HUES48 (cell line): Measurements from ENCODE around the gene LRWD1.

Experiments used
- H3K27ac ChIP-seq: one replicate; pipeline ENCODE4 v1.7.0; 2013; ENCODE audit warnings: low read depth, low read length, inconsistent platforms
- H3K27me3 ChIP-seq: 2 replicates; pipeline ENCODE4 v1.6.1; 2013; ENCODE audit warnings: mild to moderate bottlenecking, low read length; ENCODE audit not compliant: control insufficient read depth, insufficient read depth
- H3K36me3 ChIP-seq: 2 replicates; pipeline ENCODE4 v1.6.1; 2013; ENCODE audit warnings: low read length; ENCODE audit not compliant: control insufficient read depth, insufficient read depth
- H3K4me1 ChIP-seq: 2 replicates; pipeline ENCODE4 v1.6.1; 2013; ENCODE audit warnings: mild to moderate bottlenecking, low read length; ENCODE audit not compliant: control insufficient read depth, insufficient read depth
- H3K4me3 ChIP-seq: 2 replicates; pipeline ENCODE4 v1.5.1; 2013; ENCODE audit warnings: mild to moderate bottlenecking, low read depth, low read length
- H3K9ac ChIP-seq: 2 replicates; pipeline ENCODE4 v1.6.1; 2013; ENCODE audit warnings: mild to moderate bottlenecking, low read depth, low read length, moderate library complexity
- H3K9me3 ChIP-seq: 2 replicates; pipeline ENCODE4 v1.6.1; 2013; ENCODE audit warnings: low read length; ENCODE audit not compliant: control insufficient read depth, insufficient read depth

The LRWD1 gene

DNA sequence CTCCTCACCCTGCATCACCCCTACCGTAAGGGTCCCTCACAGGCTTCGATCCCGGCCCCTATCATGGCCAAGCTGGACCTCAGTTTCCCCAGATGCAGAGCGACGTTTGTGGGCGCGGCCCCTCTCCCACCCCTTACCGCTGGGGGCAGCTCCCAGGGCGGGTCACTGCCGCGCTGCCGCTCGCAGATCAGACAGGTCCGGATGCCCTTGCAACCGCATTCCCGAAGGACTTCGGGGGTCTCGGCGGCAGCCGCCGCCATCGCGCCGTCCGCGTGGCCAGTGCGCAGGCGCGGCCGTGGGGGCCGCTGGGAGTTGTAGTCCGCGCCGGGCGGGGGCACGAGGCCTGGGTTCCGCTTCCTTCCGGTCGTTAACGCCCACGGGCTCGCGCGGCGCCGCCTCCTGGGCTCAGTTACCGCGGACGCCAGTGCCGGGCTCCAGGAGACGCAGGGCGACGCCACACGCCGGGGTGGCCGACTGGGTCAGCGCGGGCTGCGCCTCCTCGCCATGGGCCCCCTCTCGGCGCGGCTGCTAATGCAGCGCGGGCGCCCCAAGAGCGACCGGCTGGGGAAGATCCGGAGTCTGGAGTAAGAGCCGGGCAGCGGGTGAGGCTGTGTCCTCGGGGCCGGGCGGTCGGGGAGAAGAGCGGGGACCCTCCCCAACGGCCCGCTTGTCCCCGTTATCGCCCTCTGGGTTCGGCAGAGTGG, at the start of gene LRWD1, which contains the start of gene ALKBH4:
TSS of gene LRWD1 (plus strand) at position 408 of the 704 bp plus-strand sequence. CDS start at position 505, 97 bp downstream.
TSS of gene ALKBH4 (minus strand) at position 287 of the 704 bp plus-strand sequence. CDS start at position 260, 27 bp downstream.
- Histone ChIP-seq H3K4me1 (no peaks in the 10 kb centered on the region), H3K4me3 (peak within 1 kb of the TSS; percentile 84), H3K27ac (peak within 1 kb of the TSS; percentile 55), H3K36me3 (peaks cover 27% of the 10 kb centered on the region), H3K9ac (peak within 1 kb of the TSS; percentile 64), H3K27me3 (no peaks in the 10 kb centered on the region), H3K9me3 (no peaks in the 10 kb centered on the region)

- Histone ChIP-seq H3K9me3 (no peaks in the 10 kb centered on the region), H3K4me3 (no peak overlapping the region), H3K36me3 (peaks cover 66% of the 10 kb centered on the region), H3K27ac (no peak overlapping the region), H3K9ac (no peak overlapping the region), H3K4me1 (no peaks in the 10 kb centered on the region), H3K27me3 (no peaks in the 10 kb centered on the region)
These were observed 49.0 kb upstream of the LRWD1 start for GRCh38 chr7:102415685-102416225.

- no peaks in the 10 kb centered on the region for H3K27me3 ChIP-seq
- H3K9me3 ChIP-seq, result no peaks in the 10 kb centered on the region
- H3K4me3 ChIP-seq, result no peak overlapping the region
- H3K4me1 ChIP-seq, result no peaks in the 10 kb centered on the region
- H3K9ac ChIP-seq, result no peak overlapping the region
- H3K36me3 ChIP-seq, result peaks cover 66% of the 10 kb centered on the region
- no peak overlapping the region for H3K27ac ChIP-seq
These were observed 48.4 kb upstream of the LRWD1 start for GRCh38 chr7:102416406-102416805.

DNA sequence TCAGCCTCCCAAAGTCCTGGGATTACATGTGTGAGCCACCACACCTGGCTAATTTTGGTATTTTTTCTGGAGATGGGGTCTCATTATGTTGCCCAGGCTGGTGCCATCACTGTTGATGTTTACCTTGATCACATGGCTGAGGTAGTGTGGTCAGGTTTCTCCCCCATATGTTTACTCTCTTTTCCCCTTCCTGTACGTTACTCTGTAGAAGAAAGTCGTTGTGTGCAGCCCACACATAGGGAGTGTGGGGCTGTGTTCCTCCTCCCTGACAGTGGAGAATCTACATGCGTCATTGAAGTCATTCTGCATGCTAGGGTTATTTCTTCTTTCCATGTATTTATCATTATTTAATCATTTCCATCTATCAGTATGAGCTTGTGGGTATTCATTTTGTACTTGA, 47.7 kb upstream of the LRWD1 start:
- Histone ChIP-seq H3K27ac (no peak overlapping the region), H3K4me3 (no peak overlapping the region), H3K9me3 (no peaks in the 10 kb centered on the region), H3K9ac (no peak overlapping the region), H3K4me1 (no peaks in the 10 kb centered on the region), H3K27me3 (no peaks in the 10 kb centered on the region), H3K36me3 (peaks cover 67% of the 10 kb centered on the region)

GRCh38 chr7:102418592-102418991, 46.2 kb upstream of the LRWD1 start:
- Histone ChIP-seq H3K36me3 (peaks cover 59% of the 10 kb centered on the region), H3K27ac (no peak overlapping the region), H3K27me3 (no peaks in the 10 kb centered on the region), H3K4me3 (no peak overlapping the region), H3K9me3 (no peaks in the 10 kb centered on the region), H3K4me1 (no peaks in the 10 kb centered on the region), H3K9ac (no peak overlapping the region)

- no peak overlapping the region for H3K9ac ChIP-seq
- H3K9me3 ChIP-seq, result no peaks in the 10 kb centered on the region
- peaks cover 3% of the 10 kb centered on the region; the same call in 1 of the 2 replicates for H3K4me1 ChIP-seq
- H3K27ac ChIP-seq, result no peak overlapping the region
- peaks cover 52% of the 10 kb centered on the region for H3K36me3 ChIP-seq
- no peaks in the 10 kb centered on the region for H3K27me3 ChIP-seq
- no peak overlapping the region for H3K4me3 ChIP-seq
These were observed 43.0 kb upstream of the LRWD1 start for GRCh38 chr7:102421706-102422240.

- no peaks in the 10 kb centered on the region for H3K9me3 ChIP-seq
- no peak overlapping the region for H3K27ac ChIP-seq
- H3K4me3 ChIP-seq, result no peak overlapping the region
- H3K9ac ChIP-seq, result no peak overlapping the region; the same call in 1 of the 2 replicates
- H3K36me3 ChIP-seq, result peaks cover 48% of the 10 kb centered on the region
- H3K27me3 ChIP-seq, result no peaks in the 10 kb centered on the region
- H3K4me1 ChIP-seq, result peaks cover 3% of the 10 kb centered on the region; the same call in 1 of the 2 replicates
These were observed 40.6 kb upstream of the LRWD1 start for GRCh38 chr7:102424129-102424551.

- peaks cover 46% of the 10 kb centered on the region for H3K36me3 ChIP-seq
- H3K4me1 ChIP-seq, result peaks cover 3% of the 10 kb centered on the region; the same call in 1 of the 2 replicates
- H3K9ac ChIP-seq, result no peak overlapping the region
- no peak overlapping the region for H3K27ac ChIP-seq
- H3K9me3 ChIP-seq, result no peaks in the 10 kb centered on the region
- no peak overlapping the region for H3K4me3 ChIP-seq
- H3K27me3 ChIP-seq, result no peaks in the 10 kb centered on the region
These were observed 40.0 kb upstream of the LRWD1 start for GRCh38 chr7:102424787-102425218.

- no peak overlapping the region for H3K4me3 ChIP-seq
- no peaks in the 10 kb centered on the region for H3K9me3 ChIP-seq
- H3K9ac ChIP-seq, result no peak overlapping the region
- H3K36me3 ChIP-seq, result peaks cover 41% of the 10 kb centered on the region
- no peaks in the 10 kb centered on the region for H3K27me3 ChIP-seq
- H3K27ac ChIP-seq, result no peak overlapping the region
- H3K4me1 ChIP-seq, result peaks cover 3% of the 10 kb centered on the region
These were observed 39.0 kb upstream of the LRWD1 start for GRCh38 chr7:102425639-102426267.

GRCh38 chr7:102426268-102427018, 38.3 kb upstream of the LRWD1 start:
- H3K4me3 ChIP-seq, result no peak overlapping the region
- no peaks in the 10 kb centered on the region for H3K9me3 ChIP-seq
- H3K27ac ChIP-seq, result no peak overlapping the region
- H3K9ac ChIP-seq, result no peak overlapping the region
- no peaks in the 10 kb centered on the region for H3K27me3 ChIP-seq
- H3K4me1 ChIP-seq, result peaks cover 3% of the 10 kb centered on the region
- peaks cover 36% of the 10 kb centered on the region for H3K36me3 ChIP-seq
